Heart left ventricle (tissue), 13 donors: ENCODE data around the gene ETNPPL.

Experiments used
- POLR2A ChIP-seq, 2 donors: fragments of 450-650 bp; IDR thresholded peaks; one replicate each; pipeline ENCODE4 v1.6.1; 2017; ENCODE audit warnings: antibody characterized with exemption in 2 of 2, mild to moderate bottlenecking in 2 of 2, moderate library complexity in 2 of 2
- TF ChIP-seq, protein P1 (sequence below), 12 donors: fragments of 200-600 bp; sonication (generic) in 4 of 12; IDR thresholded peaks; one replicate each; pipeline versions ENCODE4 v1.5.0 to v1.8.0; 2018 to 2022; ENCODE audit warnings: antibody characterized with exemption in 12 of 12, mild to moderate bottlenecking in 5 of 12
- donor health status: ischemic (EF 13 %, LVEDD 7.1; RV severe dilation, severe dysfunction).
- donor health status: DM: no; HTN: yes; CAD: no.
- donor health status: DM: no; HTN: no; CAD: no.
- donor health status: ischemic (EF 25% LVEDD 6.9; RV normal size, moderate dysfunction).
- donor health status: ischemic (EF 25% LVEDD 5.7; RV mildly dilated, moderate dysfunction).
- donor health status: ischemic (EF 35%, LVEDD 5.7; RV mildly dilated, moderate dysfunction).
- donor health status: nonischemic (EF 11% LVEDD 7.7; RV severe dilation, severe dysfunction).
- donor health status: DM: yes; HTN: yes; CAD: no.
- donor health status: PGD.
- donor health status: ischemic (EF 29% LVEDD 5.4; RV normal size, mild dysfunction).
- donor health status: nonischemic (EF 23%, LVEDD 6.1; RV moderate dilation, normal function).

DNA sequence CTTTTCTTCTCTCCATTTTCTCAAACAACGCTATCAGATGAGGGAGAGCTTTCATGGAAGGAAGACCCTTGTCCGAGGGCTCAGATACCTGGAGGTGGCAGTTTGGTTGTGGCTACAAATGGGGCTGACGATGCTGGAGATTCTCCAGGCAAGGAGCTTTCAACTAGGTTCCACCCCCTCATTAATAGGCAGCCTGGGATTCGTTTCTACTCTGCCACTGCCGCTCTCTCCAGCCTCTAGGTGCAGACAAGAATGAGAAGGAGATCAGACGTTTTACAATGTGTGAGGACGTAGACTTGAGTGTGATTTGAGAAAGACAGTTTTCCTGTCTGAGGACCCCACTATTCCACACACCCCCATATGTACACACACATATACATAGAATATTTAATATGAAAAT is 53.1 kb downstream of the ETNPPL start:
- TF ChIP-seq, protein P1, sequence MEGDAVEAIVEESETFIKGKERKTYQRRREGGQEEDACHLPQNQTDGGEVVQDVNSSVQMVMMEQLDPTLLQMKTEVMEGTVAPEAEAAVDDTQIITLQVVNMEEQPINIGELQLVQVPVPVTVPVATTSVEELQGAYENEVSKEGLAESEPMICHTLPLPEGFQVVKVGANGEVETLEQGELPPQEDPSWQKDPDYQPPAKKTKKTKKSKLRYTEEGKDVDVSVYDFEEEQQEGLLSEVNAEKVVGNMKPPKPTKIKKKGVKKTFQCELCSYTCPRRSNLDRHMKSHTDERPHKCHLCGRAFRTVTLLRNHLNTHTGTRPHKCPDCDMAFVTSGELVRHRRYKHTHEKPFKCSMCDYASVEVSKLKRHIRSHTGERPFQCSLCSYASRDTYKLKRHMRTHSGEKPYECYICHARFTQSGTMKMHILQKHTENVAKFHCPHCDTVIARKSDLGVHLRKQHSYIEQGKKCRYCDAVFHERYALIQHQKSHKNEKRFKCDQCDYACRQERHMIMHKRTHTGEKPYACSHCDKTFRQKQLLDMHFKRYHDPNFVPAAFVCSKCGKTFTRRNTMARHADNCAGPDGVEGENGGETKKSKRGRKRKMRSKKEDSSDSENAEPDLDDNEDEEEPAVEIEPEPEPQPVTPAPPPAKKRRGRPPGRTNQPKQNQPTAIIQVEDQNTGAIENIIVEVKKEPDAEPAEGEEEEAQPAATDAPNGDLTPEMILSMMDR (IDR thresholded peaks at IDR 0.05): no peak
- no peak for TF ChIP-seq POLR2A (IDR thresholded peaks at IDR 0.05)
